Measurements from ENCODE around the gene TSEN54.

Gene TSEN54

GRCh38 chr17:75500419-75501216 lies 15.7 kb upstream of the TSEN54 start:
- no peak for TF ChIP-seq SUZ12 (IDR thresholded peaks at IDR 0.05; ENCODE audit: extremely low read depth, insufficient read depth, insufficient read length)
- no peak for TF ChIP-seq YY1 (IDR thresholded peaks at IDR 0.05; ENCODE audit: insufficient read depth, insufficient read length)
- TF ChIP-seq ZNF274 (IDR thresholded peaks at IDR 0.05; ENCODE audit: low read depth, low read length) = no peak
- no peaks in the 10 kb centered on the region for H3K27me3 ChIP-seq (ENCODE audit: insufficient read depth, insufficient read length)
- peaks cover 95% of the 10 kb centered on the region for H3K36me3 ChIP-seq (ENCODE audit: insufficient read depth, insufficient read length, low read length)
- no peak overlapping the region for H3K9ac ChIP-seq (ENCODE audit: insufficient read length, low read depth)
- no peak overlapping the region for H3K4me3 ChIP-seq (ENCODE audit: insufficient read length, low read depth)
- no peak for DNase-seq (ENCODE audit: low read depth, low spot score)
- H3K4me1 ChIP-seq (ENCODE audit: insufficient read depth, insufficient read length) = peaks cover 22% of the 10 kb centered on the region
- H3K9me3 ChIP-seq (ENCODE audit: insufficient read depth, low read length) = no peaks in the 10 kb centered on the region

- Histone ChIP-seq H3K4me3 (ENCODE audit: insufficient read length, low read depth) (no peak overlapping the region), H3K9me3 (ENCODE audit: insufficient read depth, low read length) (no peaks in the 10 kb centered on the region), H3K9ac (ENCODE audit: insufficient read length, low read depth) (no peak overlapping the region), H3K4me1 (ENCODE audit: insufficient read depth, insufficient read length) (peaks cover 22% of the 10 kb centered on the region), H3K36me3 (ENCODE audit: insufficient read depth, insufficient read length, low read length) (peaks cover 95% of the 10 kb centered on the region), H3K27me3 (ENCODE audit: insufficient read depth, insufficient read length) (no peaks in the 10 kb centered on the region)
- TF ChIP-seq ZNF274 (IDR thresholded peaks at IDR 0.05; ENCODE audit: low read depth, low read length) (no peak), SUZ12 (IDR thresholded peaks at IDR 0.05; ENCODE audit: extremely low read depth, insufficient read depth, insufficient read length) (no peak), YY1 (IDR thresholded peaks at IDR 0.05; ENCODE audit: insufficient read depth, insufficient read length) (no peak)
- DNase-seq (ENCODE audit: low read depth, low spot score) = no peak
Measured at GRCh38 chr17:75501378-75502071, 14.8 kb upstream of the TSEN54 start.

DNA sequence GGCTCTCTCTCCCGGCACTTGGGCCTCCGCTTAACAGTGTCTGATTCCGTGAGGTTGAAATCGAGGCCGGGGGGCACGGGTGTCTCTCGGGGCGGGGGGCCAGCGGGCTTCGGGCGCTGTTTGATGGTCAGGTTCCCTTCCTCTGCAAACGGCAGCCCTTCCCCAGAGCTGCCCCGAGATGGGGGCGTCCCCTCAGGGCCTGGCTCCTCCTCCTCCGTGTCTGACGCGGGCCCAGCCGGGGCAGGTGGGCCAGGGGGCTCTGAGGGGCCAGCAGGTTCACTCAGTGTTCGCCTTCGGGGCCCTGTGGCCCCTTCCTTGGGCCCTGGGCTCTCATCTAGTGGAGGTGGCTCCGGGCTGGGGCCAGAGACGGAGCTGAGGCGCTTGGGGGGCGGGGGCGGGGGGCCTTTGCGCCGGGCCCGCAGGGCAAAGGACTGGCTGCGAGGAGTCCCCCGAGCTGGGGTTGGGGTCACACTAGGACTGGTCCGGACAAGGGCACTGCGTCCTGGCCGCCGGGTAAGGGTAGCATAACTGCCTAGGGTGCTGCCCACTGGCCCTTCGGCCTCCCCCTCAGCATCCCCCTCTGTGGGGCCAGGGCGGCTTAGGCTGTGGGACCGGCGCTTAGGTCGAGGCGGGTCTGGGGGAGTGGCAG lies 14.1 kb upstream of the TSEN54 start:
- no peak for TF ChIP-seq ZNF274 (IDR thresholded peaks at IDR 0.05; ENCODE audit: low read depth, low read length)
- TF ChIP-seq YY1 (IDR thresholded peaks at IDR 0.05; ENCODE audit: insufficient read depth, insufficient read length) = no peak
- no peak for TF ChIP-seq SUZ12 (IDR thresholded peaks at IDR 0.05; ENCODE audit: extremely low read depth, insufficient read depth, insufficient read length)
- no peak for DNase-seq (ENCODE audit: low read depth, low spot score)
- H3K36me3 ChIP-seq (ENCODE audit: insufficient read depth, insufficient read length, low read length) = peaks cover 96% of the 10 kb centered on the region
- no peak overlapping the region for H3K9ac ChIP-seq (ENCODE audit: insufficient read length, low read depth)
- no peak overlapping the region for H3K4me3 ChIP-seq (ENCODE audit: insufficient read length, low read depth)
- H3K9me3 ChIP-seq (ENCODE audit: insufficient read depth, low read length) = no peaks in the 10 kb centered on the region
- H3K27me3 ChIP-seq (ENCODE audit: insufficient read depth, insufficient read length) = no peaks in the 10 kb centered on the region
- peaks cover 22% of the 10 kb centered on the region for H3K4me1 ChIP-seq (ENCODE audit: insufficient read depth, insufficient read length)

GRCh38 chr17:75502721-75503329 lies 13.5 kb upstream of the TSEN54 start:
- Histone ChIP-seq H3K27me3 (ENCODE audit: insufficient read depth, insufficient read length) (no peaks in the 10 kb centered on the region), H3K9ac (ENCODE audit: insufficient read length, low read depth) (no peak overlapping the region), H3K36me3 (ENCODE audit: insufficient read depth, insufficient read length, low read length) (peaks cover 93% of the 10 kb centered on the region), H3K9me3 (ENCODE audit: insufficient read depth, low read length) (no peaks in the 10 kb centered on the region), H3K4me1 (ENCODE audit: insufficient read depth, insufficient read length) (peaks cover 22% of the 10 kb centered on the region), H3K4me3 (ENCODE audit: insufficient read length, low read depth) (no peak overlapping the region)
- DNase-seq (ENCODE audit: low read depth, low spot score) = no peak
- TF ChIP-seq ZNF274 (IDR thresholded peaks at IDR 0.05; ENCODE audit: low read depth, low read length) (no peak), YY1 (IDR thresholded peaks at IDR 0.05; ENCODE audit: insufficient read depth, insufficient read length) (no peak), SUZ12 (IDR thresholded peaks at IDR 0.05; ENCODE audit: extremely low read depth, insufficient read depth, insufficient read length) (no peak)

GRCh38 chr17:75503337-75503950 lies 12.9 kb upstream of the TSEN54 start:
- no peak for TF ChIP-seq ZNF274 (IDR thresholded peaks at IDR 0.05; ENCODE audit: low read depth, low read length)
- TF ChIP-seq SUZ12 (IDR thresholded peaks at IDR 0.05; ENCODE audit: extremely low read depth, insufficient read depth, insufficient read length) = no peak
- TF ChIP-seq YY1 (IDR thresholded peaks at IDR 0.05; ENCODE audit: insufficient read depth, insufficient read length) = no peak
- Histone ChIP-seq H3K9me3 (ENCODE audit: insufficient read depth, low read length) (no peaks in the 10 kb centered on the region), H3K27me3 (ENCODE audit: insufficient read depth, insufficient read length) (no peaks in the 10 kb centered on the region), H3K4me1 (ENCODE audit: insufficient read depth, insufficient read length) (peaks cover 24% of the 10 kb centered on the region), H3K4me3 (ENCODE audit: insufficient read length, low read depth) (no peak overlapping the region), H3K36me3 (ENCODE audit: insufficient read depth, insufficient read length, low read length) (peaks cover 93% of the 10 kb centered on the region), H3K9ac (ENCODE audit: insufficient read length, low read depth) (peak overlapping the region; percentile 42)
- no peak for DNase-seq (ENCODE audit: low read depth, low spot score)

DNA sequence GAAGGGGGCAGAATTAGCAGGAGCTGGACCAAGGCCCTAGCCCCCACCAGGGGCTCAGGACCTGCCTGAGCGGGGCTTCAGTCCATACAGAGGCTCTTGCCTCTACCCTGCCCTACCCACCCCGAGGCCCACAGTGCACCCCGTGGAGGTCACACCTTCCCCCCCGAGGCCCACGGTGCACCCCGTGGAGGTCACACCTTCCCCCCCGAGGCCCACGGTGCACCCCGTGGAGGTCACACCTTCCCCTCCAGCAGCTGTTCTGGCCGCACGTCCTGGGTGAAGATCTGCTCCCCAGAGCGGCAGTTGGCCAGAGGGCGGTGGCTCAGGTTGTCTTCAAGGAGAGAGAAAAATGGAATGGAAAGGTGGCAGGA lies 12.4 kb upstream of the TSEN54 start:
- Histone ChIP-seq H3K4me1 (ENCODE audit: insufficient read depth, insufficient read length) (peaks cover 29% of the 10 kb centered on the region), H3K27me3 (ENCODE audit: insufficient read depth, insufficient read length) (no peaks in the 10 kb centered on the region), H3K9ac (ENCODE audit: insufficient read length, low read depth) (no peak overlapping the region), H3K36me3 (ENCODE audit: insufficient read depth, insufficient read length, low read length) (peaks cover 93% of the 10 kb centered on the region), H3K9me3 (ENCODE audit: insufficient read depth, low read length) (no peaks in the 10 kb centered on the region), H3K4me3 (ENCODE audit: insufficient read length, low read depth) (no peak overlapping the region)
- TF ChIP-seq ZNF274 (IDR thresholded peaks at IDR 0.05; ENCODE audit: low read depth, low read length) (no peak), SUZ12 (IDR thresholded peaks at IDR 0.05; ENCODE audit: extremely low read depth, insufficient read depth, insufficient read length) (no peak)
- DNase-seq (ENCODE audit: low read depth, low spot score) = no peak

Measured in NT2/D1 (cell line).